KMS-11 (cell line): ENCODE measurements around the gene NEDD9.

Experiments used
- H2AFZ ChIP-seq: fragments of 200-600 bp; sonication (generic); 2 replicates; pipeline ENCODE4 v1.6.1; 2016; ENCODE audit warnings: antibody characterized with exemption, mixed run types, low read depth
- H3K27ac ChIP-seq: fragments of 200-600 bp; sonication (generic); 2 replicates; pipeline ENCODE4 v1.6.1; 2016; ENCODE audit warnings: mild to moderate bottlenecking, mixed run types
- H3K27me3 ChIP-seq: fragments of 200-600 bp; sonication (generic); 2 replicates; pipeline ENCODE4 v1.6.1; 2017; ENCODE audit warnings: mild to moderate bottlenecking, low read depth, mixed run types, moderate library complexity; ENCODE audit not compliant: insufficient read depth
- H3K36me3 ChIP-seq: fragments of 200-600 bp; sonication (generic); 2 replicates; pipeline ENCODE4 v1.6.1; 2017; ENCODE audit warnings: mild to moderate bottlenecking, mixed run types; ENCODE audit not compliant: insufficient read depth
- H3K4me1 ChIP-seq: fragments of 200-600 bp; sonication (generic); 2 replicates; pipeline ENCODE4 v1.6.1; 2016; ENCODE audit warnings: mild to moderate bottlenecking, low read depth, mixed run types; ENCODE audit not compliant: poor library complexity, severe bottlenecking
- H3K4me2 ChIP-seq: fragments of 200-600 bp; sonication (generic); 2 replicates; pipeline ENCODE4 v1.7.0; 2016; ENCODE audit warnings: mild to moderate bottlenecking, mixed run types
- H3K4me3 ChIP-seq: fragments of 200-600 bp; sonication (generic); IDR thresholded peaks from 2 replicates; pipeline ENCODE4 v1.6.1; 2017; ENCODE audit warnings: low read depth, low read length, mixed read lengths; ENCODE audit not compliant: insufficient read depth
- H3K79me2 ChIP-seq: fragments of 200-600 bp; sonication (generic); 2 replicates; pipeline ENCODE4 v1.6.1; 2016; ENCODE audit warnings: low read depth, mixed run types; ENCODE audit not compliant: insufficient read depth
- H3K9ac ChIP-seq: fragments of 200-600 bp; sonication (generic); 2 replicates; pipeline ENCODE4 v1.6.1; 2016; ENCODE audit warnings: mild to moderate bottlenecking, mixed run types
- H4K20me1 ChIP-seq: fragments of 200-600 bp; sonication (generic); 2 replicates; pipeline ENCODE4 v1.6.1; 2016; ENCODE audit warnings: mild to moderate bottlenecking, mixed run types; ENCODE audit not compliant: insufficient read depth
- TF ChIP-seq, protein P1 (sequence below): fragments of 200-600 bp; sonication (generic); conservative IDR thresholded peaks from 2 replicates; pipeline ENCODE4 v1.6.1; 2017; ENCODE audit warnings: low read depth, mild to moderate bottlenecking, antibody characterized with exemption, low read length, moderate library complexity, mixed read lengths

Gene NEDD9

GRCh38 chr6:11209369-11209768 is 23.1 kb downstream of the NEDD9 start:
- H3K4me2 ChIP-seq, result no peak overlapping the region
- H3K27me3 ChIP-seq, result no peaks in the 10 kb centered on the region
- H3K4me1 ChIP-seq, result no peaks in the 10 kb centered on the region
- no peaks in the 10 kb centered on the region for H4K20me1 ChIP-seq
- no peak overlapping the region for H3K27ac ChIP-seq
- H2AFZ ChIP-seq, result no peak overlapping the region
- H3K9ac ChIP-seq, result no peak overlapping the region
- no peaks in the 10 kb centered on the region for H3K36me3 ChIP-seq
- TF ChIP-seq, protein P1, sequence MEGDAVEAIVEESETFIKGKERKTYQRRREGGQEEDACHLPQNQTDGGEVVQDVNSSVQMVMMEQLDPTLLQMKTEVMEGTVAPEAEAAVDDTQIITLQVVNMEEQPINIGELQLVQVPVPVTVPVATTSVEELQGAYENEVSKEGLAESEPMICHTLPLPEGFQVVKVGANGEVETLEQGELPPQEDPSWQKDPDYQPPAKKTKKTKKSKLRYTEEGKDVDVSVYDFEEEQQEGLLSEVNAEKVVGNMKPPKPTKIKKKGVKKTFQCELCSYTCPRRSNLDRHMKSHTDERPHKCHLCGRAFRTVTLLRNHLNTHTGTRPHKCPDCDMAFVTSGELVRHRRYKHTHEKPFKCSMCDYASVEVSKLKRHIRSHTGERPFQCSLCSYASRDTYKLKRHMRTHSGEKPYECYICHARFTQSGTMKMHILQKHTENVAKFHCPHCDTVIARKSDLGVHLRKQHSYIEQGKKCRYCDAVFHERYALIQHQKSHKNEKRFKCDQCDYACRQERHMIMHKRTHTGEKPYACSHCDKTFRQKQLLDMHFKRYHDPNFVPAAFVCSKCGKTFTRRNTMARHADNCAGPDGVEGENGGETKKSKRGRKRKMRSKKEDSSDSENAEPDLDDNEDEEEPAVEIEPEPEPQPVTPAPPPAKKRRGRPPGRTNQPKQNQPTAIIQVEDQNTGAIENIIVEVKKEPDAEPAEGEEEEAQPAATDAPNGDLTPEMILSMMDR, result no peak
- H3K4me3 ChIP-seq, result no peak overlapping the region
- no peaks in the 10 kb centered on the region for H3K79me2 ChIP-seq

DNA sequence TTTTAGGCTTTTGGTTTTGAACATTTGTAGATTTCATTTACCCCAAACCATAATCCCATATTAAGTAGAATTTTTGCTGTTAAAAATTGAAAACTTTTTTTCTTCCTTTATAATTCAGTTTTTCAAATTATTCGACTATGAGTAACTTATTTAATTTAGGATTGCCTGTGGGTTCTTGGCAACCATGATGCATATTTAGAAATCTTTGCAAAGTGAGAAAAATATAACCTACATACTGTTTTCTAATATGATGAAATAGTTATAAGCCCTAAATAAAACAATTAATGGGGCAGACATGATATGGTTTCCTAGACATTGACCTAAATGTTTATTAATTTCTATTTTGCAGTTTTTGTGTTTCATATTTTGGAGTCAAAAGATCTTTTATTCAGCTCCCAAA is 23.6 kb downstream of the NEDD9 start:
- no peak overlapping the region for H3K4me3 ChIP-seq
- no peak overlapping the region for H3K27ac ChIP-seq
- H3K4me1 ChIP-seq, result no peaks in the 10 kb centered on the region
- H2AFZ ChIP-seq, result no peak overlapping the region
- TF ChIP-seq, protein P1, result no peak
- H4K20me1 ChIP-seq, result no peaks in the 10 kb centered on the region
- no peak overlapping the region for H3K9ac ChIP-seq
- no peaks in the 10 kb centered on the region for H3K27me3 ChIP-seq
- no peak overlapping the region for H3K4me2 ChIP-seq
- H3K36me3 ChIP-seq, result no peaks in the 10 kb centered on the region
- H3K79me2 ChIP-seq, result no peaks in the 10 kb centered on the region

- TF ChIP-seq, protein P1, result no peak
- Histone ChIP-seq H3K4me3 (no peak overlapping the region), H3K9ac (no peak overlapping the region), H3K27me3 (no peaks in the 10 kb centered on the region), H4K20me1 (no peaks in the 10 kb centered on the region), H3K36me3 (no peaks in the 10 kb centered on the region), H3K4me2 (no peak overlapping the region), H3K4me1 (no peaks in the 10 kb centered on the region), H3K27ac (no peak overlapping the region), H3K79me2 (no peaks in the 10 kb centered on the region), H2AFZ (no peak overlapping the region)
Observed at GRCh38 chr6:11208267-11208666, 24.2 kb downstream of the NEDD9 start.

- H2AFZ ChIP-seq, result no peak overlapping the region
- no peaks in the 10 kb centered on the region for H3K4me1 ChIP-seq
- H3K4me2 ChIP-seq, result no peak overlapping the region
- H3K9ac ChIP-seq, result no peak overlapping the region
- H3K4me3 ChIP-seq, result no peak overlapping the region
- H3K27me3 ChIP-seq, result no peaks in the 10 kb centered on the region
- no peaks in the 10 kb centered on the region for H4K20me1 ChIP-seq
- TF ChIP-seq, protein P1, result no peak
- H3K79me2 ChIP-seq, result no peaks in the 10 kb centered on the region
- no peak overlapping the region for H3K27ac ChIP-seq
- H3K36me3 ChIP-seq, result no peaks in the 10 kb centered on the region
Observed at GRCh38 chr6:11207199-11207968, 25.1 kb downstream of the NEDD9 start.
